ENCODE measurements around the gene YIF1B. TPM values are rescaled to one million over a fixed set of nuclear protein-coding genes. Genes with fewer than 3 reads are reported as not detected.
"Not testable (repeated sequence)": the region's sequence is repeated elsewhere in the genome, so short reads cannot be mapped to it uniquely, and the experiment has no call there.

Gene YIF1B
- total RNA-seq, 1 experiment from 2014 or later = 143 TPM

DNA sequence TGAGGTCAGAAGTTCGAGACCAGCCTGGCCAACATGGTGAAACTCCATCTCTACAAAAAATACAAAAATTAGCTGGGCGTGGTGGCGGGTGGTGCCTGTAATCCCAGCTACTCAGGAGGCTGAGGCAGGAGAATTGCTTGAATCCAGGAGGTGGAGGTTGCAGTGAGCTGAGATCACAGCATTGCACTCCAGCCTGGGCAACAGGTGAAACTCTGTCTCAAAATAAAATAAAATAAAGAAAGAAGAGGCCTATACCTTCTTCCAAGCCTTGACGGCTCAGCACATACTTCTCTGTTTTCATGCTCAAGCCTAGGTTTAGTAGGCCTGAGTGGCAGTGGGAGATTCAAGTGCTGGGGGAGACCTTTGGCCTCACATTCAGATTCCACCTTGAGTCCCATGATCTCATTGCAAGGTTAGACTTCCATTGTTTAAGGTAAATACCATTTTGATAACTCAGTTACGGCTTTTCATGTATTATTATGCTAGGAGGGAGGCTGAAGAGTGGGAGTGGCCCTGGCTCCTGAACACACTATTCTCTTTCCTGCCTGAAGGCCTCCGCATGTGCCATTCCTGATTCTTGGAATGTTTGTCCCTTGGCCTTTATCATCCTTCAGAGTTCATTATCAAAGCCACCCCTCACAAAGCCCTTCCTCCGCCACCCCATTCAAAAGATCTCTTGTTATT is 53.0 kb downstream of the YIF1B start:
- ChIA-PET CTCF (interaction anchor here (0.6 kb wide), 1 partner anchor 70 kb away, joined by 4 read pairs; no protein-coding TSS in a partner anchor), POLR2A (no interaction called here)
- H3K4me1 ChIP-seq (ENCODE audit: control insufficient read depth, insufficient read depth, low read length) = peaks cover 20% of the 10 kb centered on the region
- H3K27me3 ChIP-seq (ENCODE audit: control insufficient read depth, insufficient read depth, low read length) = no peaks in the 10 kb centered on the region
- H3K9me3 ChIP-seq (ENCODE audit: control insufficient read depth, insufficient read depth, low read depth, low read length) = no peaks in the 10 kb centered on the region
- no peaks in the 10 kb centered on the region for H3K36me3 ChIP-seq (ENCODE audit: control insufficient read depth, insufficient read depth, low read length)
- in situ Hi-C loops (cut with HindIII; ENCODE audit: low pct_unique_long_range_greater_than_20kb, low sequenced_read_pairs) = no loop called here
- TF ChIP-seq REST (IDR thresholded peaks at IDR 0.05; ENCODE audit: insufficient read depth in 1 of 2, low read depth in 2 of 2, low read length in 1 of 2) (no peak), POLR2AphosphoS5 (IDR thresholded peaks at IDR 0.05; ENCODE audit: low read depth, low read length) (no peak), TCF7L2 (IDR thresholded peaks at IDR 0.05; ENCODE audit: low read depth, low read length) (no peak), SIN3A (IDR thresholded peaks at IDR 0.05; ENCODE audit: borderline replicate concordance, insufficient read depth, low read depth, low read length) (no peak), CTCF (IDR thresholded peaks at IDR 0.05) (no peak)
- intact Hi-C loops (cut with micrococcal nuclease; ENCODE audit: unreplicated experiment) = no loop called here
- H3K27ac ChIP-seq (ENCODE audit: low read length) = peak overlapping the region; percentile 81
- no peak for DNase-seq (ENCODE audit: low read depth, low spot score)
- no peak for ATAC-seq
- H3K4me3 ChIP-seq (ENCODE audit: low read depth in 2 of 2, low read length in 2 of 2) = no peak overlapping the region
- no TSS peak for BruUV-seq (replicated peaks)

DNA sequence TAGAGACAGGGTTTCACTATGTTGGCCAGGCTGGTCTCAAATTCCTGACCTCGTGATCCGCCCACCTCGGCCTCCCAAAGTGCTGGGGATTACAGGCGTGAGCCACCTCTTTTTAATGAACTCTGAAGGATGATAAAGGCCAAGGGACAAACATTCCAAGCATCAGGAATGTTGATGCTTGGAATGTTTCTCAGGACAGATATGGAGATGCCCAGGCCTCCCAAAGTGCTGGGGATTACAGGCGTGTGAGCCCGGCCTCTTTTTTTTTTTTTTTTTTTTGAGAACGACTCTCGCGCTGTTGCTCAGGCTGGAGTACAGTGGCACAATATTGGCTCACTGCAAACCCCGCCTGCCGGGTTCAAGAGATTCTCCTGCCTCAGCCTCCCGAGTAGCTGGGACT is 53.8 kb downstream of the YIF1B start:
- H3K4me3 ChIP-seq (ENCODE audit: low read depth in 2 of 2, low read length in 2 of 2); H3K27me3 ChIP-seq (ENCODE audit: control insufficient read depth, insufficient read depth, low read length); H3K27ac ChIP-seq (ENCODE audit: low read length); BruUV-seq (replicated peaks); DNase-seq (ENCODE audit: low read depth, low spot score); ATAC-seq; in situ Hi-C loops (cut with HindIII; ENCODE audit: low pct_unique_long_range_greater_than_20kb, low sequenced_read_pairs); H3K9me3 ChIP-seq (ENCODE audit: control insufficient read depth, insufficient read depth, low read depth, low read length); H3K36me3 ChIP-seq (ENCODE audit: control insufficient read depth, insufficient read depth, low read length); intact Hi-C loops (cut with micrococcal nuclease; ENCODE audit: unreplicated experiment): not testable (repeated sequence)
- POLR2A ChIA-PET = interaction anchor here (0.6 kb wide), 1 partner anchor 16 kb away, joined by 4 read pairs; no protein-coding TSS in a partner anchor
- CTCF ChIA-PET = interaction anchor here (0.6 kb wide), 1 partner anchor 70 kb away, joined by 4 read pairs; no protein-coding TSS in a partner anchor
- peaks cover 16% of the 10 kb centered on the region for H3K4me1 ChIP-seq (ENCODE audit: control insufficient read depth, insufficient read depth, low read length)

- intact Hi-C loops (cut with micrococcal nuclease; ENCODE audit: unreplicated experiment) (no loop called here), in situ Hi-C loops (cut with HindIII; ENCODE audit: low pct_unique_long_range_greater_than_20kb, low sequenced_read_pairs) (no loop called here)
- TSS peak; percentile 86 for BruUV-seq (replicated peaks)
- Histone ChIP-seq H3K9me3 (ENCODE audit: control insufficient read depth, insufficient read depth, low read depth, low read length) (no peaks in the 10 kb centered on the region), H3K4me3 (ENCODE audit: low read depth in 2 of 2, low read length in 2 of 2) (peak overlapping the region; percentile 60 to 78), H3K27ac (ENCODE audit: low read length) (peak overlapping the region; percentile 90), H3K36me3 (ENCODE audit: control insufficient read depth, insufficient read depth, low read length) (no peaks in the 10 kb centered on the region), H3K27me3 (ENCODE audit: control insufficient read depth, insufficient read depth, low read length) (no peaks in the 10 kb centered on the region), H3K4me1 (ENCODE audit: control insufficient read depth, insufficient read depth, low read length) (peaks cover 44% of the 10 kb centered on the region)
- ChIA-PET POLR2A (interaction anchor here (0.6 kb wide), 2 partner anchors 50 to 60 kb away, joined by 7 to 8 read pairs; no protein-coding TSS in a partner anchor), CTCF (interaction anchor here (0.6 to 1.2 kb wide), 6 partner anchors 9 to 172 kb away, joined by 3 to 8 read pairs (median 4); partner anchors contain the start of gene CATSPERG)
- ATAC-seq = peak; percentile 47
- TF ChIP-seq POLR2AphosphoS5 (IDR thresholded peaks at IDR 0.05; ENCODE audit: low read depth, low read length) (no peak), SIN3A (IDR thresholded peaks at IDR 0.05; ENCODE audit: borderline replicate concordance, insufficient read depth, low read depth, low read length) (no peak), CTCF (IDR thresholded peaks at IDR 0.05) (no peak)
- no peak for DNase-seq (ENCODE audit: low read depth, low spot score)
Observed at GRCh38 chr19:38255383-38256014, 60.2 kb downstream of the YIF1B start.

All from Panc1 (cell line).